ENCODE results near the gene ATP11B. TPM values are rescaled to one million over a fixed set of nuclear protein-coding genes. Genes with fewer than 3 reads are reported as not detected.

Gene ATP11B
- total and polyA plus RNA-seq, 2 experiments from 2014 or later, result 5.8 to 24.7 TPM

GRCh38 chr3:182809531-182809930 lies 16.2 kb downstream of the ATP11B start:
- TF ChIP-seq EZH2phosphoT487 (IDR thresholded peaks at IDR 0.05; ENCODE audit: unreplicated experiment) (no peak), ETS1 (IDR thresholded peaks at IDR 0.05) (no peak), POLR2AphosphoS5 (IDR thresholded peaks at IDR 0.05; ENCODE audit: low read depth) (no peak), EZH2 (IDR thresholded peaks at IDR 0.05; ENCODE audit: low read depth, unreplicated experiment) (no peak), STAT1 (IDR thresholded peaks at IDR 0.05; ENCODE audit: unreplicated experiment) (no peak), CREB1 (CRISPR knock-in tag; IDR thresholded peaks at IDR 0.05; ENCODE audit: low read depth) (no peak), CTCF (conservative IDR thresholded peaks at IDR 0.05; ENCODE audit: low read depth in 2 of 2) (no peak), NANOG (IDR thresholded peaks at IDR 0.05; ENCODE audit: borderline replicate concordance) (no peak), ZNF462 (CRISPR knock-in tag; IDR thresholded peaks at IDR 0.05) (no peak), ZNF331 (CRISPR knock-in tag; IDR thresholded peaks at IDR 0.05; ENCODE audit: low read depth) (no peak), REST (IDR thresholded peaks at IDR 0.05; ENCODE audit: unreplicated experiment) (no peak), JUNB (IDR thresholded peaks at IDR 0.05; ENCODE audit: unreplicated experiment) (no peak), ZNF114 (CRISPR knock-in tag; IDR thresholded peaks at IDR 0.05) (no peak)
- no peaks in the 10 kb centered on the region for H3K27me3 ChIP-seq (ENCODE audit: insufficient read depth)
- H3K4me3 Mint-ChIP-seq, result no peak overlapping the region
- no peaks in the 10 kb centered on the region for H3F3A ChIP-seq (replicated peaks; ENCODE audit: low read depth)
- no peaks in the 10 kb centered on the region for H3K9me3 Mint-ChIP-seq
- H3K36me3 Mint-ChIP-seq (ENCODE audit: low read depth), result no peaks in the 10 kb centered on the region
- H3K36me3 ChIP-seq (ENCODE audit: insufficient read depth), result no peaks in the 10 kb centered on the region
- no peak overlapping the region for H3K27ac ChIP-seq (ENCODE audit: low read depth)
- no peak overlapping the region for H3K4me3 ChIP-seq
- H3K27ac Mint-ChIP-seq, result no peak overlapping the region
- DNase-seq (ENCODE audit: low spot score) (no peak), ATAC-seq (no peak)
- H2AFZ ChIP-seq, result no peak overlapping the region
- no peak overlapping the region for H3K4me2 ChIP-seq
- H3K27me3 Mint-ChIP-seq (ENCODE audit: insufficient read depth, low read depth, poor library complexity), result peaks cover 1% of the 10 kb centered on the region
- peaks cover 3% of the 10 kb centered on the region; the same call in 2 of the 3 replicates for H3K4me1 Mint-ChIP-seq
- no peaks in the 10 kb centered on the region for H4K20me1 ChIP-seq (replicated peaks; ENCODE audit: insufficient read depth)
- H3K4me1 ChIP-seq (ENCODE audit: insufficient read depth), result no peaks in the 10 kb centered on the region
- H3K79me2 ChIP-seq (replicated peaks; ENCODE audit: insufficient read depth), result peaks cover 14% of the 10 kb centered on the region
- H3K9me2 ChIP-seq (ENCODE audit: insufficient read depth), result no peaks in the 10 kb centered on the region
